Neural cell (in vitro differentiated cells): ENCODE results near the gene CLPSL2. TPM values are rescaled to one million over a fixed set of nuclear protein-coding genes. Genes with fewer than 3 reads are reported as not detected.

Source experiments
- H2AFZ ChIP-seq: fragments of 200-600, 300-800 bp; sonication (generic), shearing (Covaris generic); 2 replicates; pipeline ENCODE4 v1.6.0; 2014; ENCODE audit warnings: low read depth, mild to moderate bottlenecking, antibody characterized with exemption, low read length, moderate library complexity
- H3F3A ChIP-seq: fragments of 200-600 bp; shearing (Covaris generic); 2 replicates; pipeline ENCODE4 v1.6.1; 2016; ENCODE audit warnings: mild to moderate bottlenecking, moderate library complexity, mixed read lengths, antibody characterized with exemption, low read length; ENCODE audit not compliant: insufficient read depth, poor library complexity, severe bottlenecking
- H3K27ac ChIP-seq: fragments of 200-600, 300-800 bp; sonication (generic), shearing (Covaris generic); 2 replicates; pipeline ENCODE4 v1.5.1; 2014; ENCODE audit warnings: mild to moderate bottlenecking, low read length, moderate library complexity
- H3K27me3 ChIP-seq: fragments of 300-800, 200-600 bp; sonication (generic), shearing (Covaris generic); 2 replicates; pipeline ENCODE4 v1.6.0; 2014; ENCODE audit warnings: mild to moderate bottlenecking, low read depth, low read length, moderate library complexity; ENCODE audit not compliant: insufficient read depth
- H3K36me3 ChIP-seq: fragments of 300-800, 200-600 bp; sonication (generic), shearing (Covaris generic); 2 replicates; pipeline ENCODE4 v1.5.1; 2014; ENCODE audit warnings: mild to moderate bottlenecking, antibody characterized with exemption, low read length, moderate library complexity; ENCODE audit not compliant: insufficient read depth
- H3K4me2 ChIP-seq: fragments of 300-800, 200-600 bp; sonication (generic), shearing (Covaris generic); 2 replicates; pipeline ENCODE4 v1.6.0; 2014; ENCODE audit warnings: mild to moderate bottlenecking, low read length
- H3K4me3 ChIP-seq: fragments of 300-800, 200-600 bp; sonication (generic), shearing (Covaris generic); 2 replicates; pipeline ENCODE4 v1.5.1; 2014; ENCODE audit warnings: mild to moderate bottlenecking, low read length, moderate library complexity
- H3K79me2 ChIP-seq: fragments of 200-600 bp; shearing (Covaris generic); replicated peaks from 2 replicates; pipeline ENCODE4 v1.6.0; 2014; ENCODE audit warnings: mild to moderate bottlenecking, low read length, moderate library complexity; ENCODE audit not compliant: insufficient read depth
- H3K9ac ChIP-seq: fragments of 300-800, 200-600 bp; sonication (generic), shearing (Covaris generic); 2 replicates; pipeline ENCODE4 v1.6.1; 2016; ENCODE audit warnings: mild to moderate bottlenecking, low read length, mixed read lengths
- H3K9me2 ChIP-seq: fragments of 200-600 bp; shearing (Covaris generic); 2 replicates; pipeline ENCODE4 v1.6.1; 2016; ENCODE audit warnings: mild to moderate bottlenecking, low read length, mixed read lengths; ENCODE audit not compliant: insufficient read depth
- H3K9me3 ChIP-seq: fragments of 200-600, 300-800 bp; sonication (generic), shearing (Covaris generic); 2 replicates; pipeline ENCODE4 v1.6.1; 2016; ENCODE audit warnings: mild to moderate bottlenecking, mixed run types, low read length, moderate library complexity, mixed read lengths
- H4K20me1 ChIP-seq: fragments of 200-600 bp; shearing (Covaris generic); 2 replicates; pipeline ENCODE4 v1.6.1; 2016; ENCODE audit warnings: mild to moderate bottlenecking, mixed run types; ENCODE audit not compliant: insufficient read depth
- EP300 ChIP-seq: fragments of 450-650 bp; conservative IDR thresholded peaks from 2 replicates; pipeline ENCODE4 v1.6.1; 2014; ENCODE audit warnings: antibody characterized with exemption, mild to moderate bottlenecking, moderate library complexity; ENCODE audit not compliant: poor library complexity, severe bottlenecking
- EZH2 ChIP-seq: fragments of 200-600, 300-800 bp; shearing (Covaris generic), sonication (generic); IDR thresholded peaks from 2 replicates; pipeline ENCODE4 v1.6.1; 2014; ENCODE audit warnings: antibody characterized with exemption, low read length, borderline replicate concordance, mild to moderate bottlenecking; ENCODE audit not compliant: insufficient read depth, poor library complexity, severe bottlenecking
- MXI1 ChIP-seq: fragments of 450-650 bp; conservative IDR thresholded peaks from 2 replicates; pipeline ENCODE4 v1.6.1; 2014; ENCODE audit warnings: antibody characterized with exemption, mild to moderate bottlenecking; ENCODE audit not compliant: poor library complexity, severe bottlenecking
- POLR2AphosphoS5 ChIP-seq: IDR thresholded peaks from 2 replicates; pipeline ENCODE4 v1.6.1; 2012
- RAD21 ChIP-seq: fragments of 450-650 bp; conservative IDR thresholded peaks from 2 replicates; pipeline ENCODE4 v1.6.1; 2014; ENCODE audit warnings: antibody characterized with exemption, mild to moderate bottlenecking, moderate library complexity
- REST ChIP-seq: IDR thresholded peaks from 2 replicates; pipeline ENCODE4 v1.6.1; 2012; ENCODE audit warnings: borderline replicate concordance
- SMC3 ChIP-seq: fragments of 450-650 bp; conservative IDR thresholded peaks from 2 replicates; pipeline ENCODE4 v1.6.1; 2014; ENCODE audit warnings: antibody characterized with exemption, mild to moderate bottlenecking, moderate library complexity; ENCODE audit not compliant: poor library complexity
- TAF1 ChIP-seq: IDR thresholded peaks from 2 replicates; pipeline ENCODE4 v1.6.1; 2012; ENCODE audit warnings: low read depth
- polyA plus RNA-seq: library from polyadenylated mRNA; depleted of rRNA; stranded (reverse); fragments of >200 nt; gene quantifications from 2 replicates; pipeline ENCODE4 v1.2.3, GENCODE V29; 2014
- TF ChIP-seq, protein P1 (sequence below): fragments of 450-650 bp; IDR thresholded peaks from 2 replicates; pipeline ENCODE4 v1.5.1; 2014; ENCODE audit warnings: antibody characterized with exemption, mild to moderate bottlenecking, moderate library complexity; ENCODE audit not compliant: poor library complexity, severe bottlenecking

The CLPSL2 gene
- polyA plus RNA-seq, 1 donor from 2014 or later: not detected

GRCh38 chr6:35794536-35795452, 18.4 kb downstream of the CLPSL2 start:
- Histone ChIP-seq H3K9me2 (no peaks in the 10 kb centered on the region), H3K4me2 (no peak overlapping the region), H4K20me1 (no peaks in the 10 kb centered on the region), H3K9me3 (no peaks in the 10 kb centered on the region), H3K27me3 (no peaks in the 10 kb centered on the region), H3K27ac (no peak overlapping the region), H3K36me3 (no peaks in the 10 kb centered on the region), H2AFZ (no peak overlapping the region), H3F3A (no peaks in the 10 kb centered on the region), H3K9ac (no peak overlapping the region), H3K4me3 (no peak overlapping the region), H3K79me2 (no peaks in the 10 kb centered on the region)
- TF ChIP-seq RAD21: no peak
- no peak for TF ChIP-seq POLR2AphosphoS5
- TF ChIP-seq, protein P1, sequence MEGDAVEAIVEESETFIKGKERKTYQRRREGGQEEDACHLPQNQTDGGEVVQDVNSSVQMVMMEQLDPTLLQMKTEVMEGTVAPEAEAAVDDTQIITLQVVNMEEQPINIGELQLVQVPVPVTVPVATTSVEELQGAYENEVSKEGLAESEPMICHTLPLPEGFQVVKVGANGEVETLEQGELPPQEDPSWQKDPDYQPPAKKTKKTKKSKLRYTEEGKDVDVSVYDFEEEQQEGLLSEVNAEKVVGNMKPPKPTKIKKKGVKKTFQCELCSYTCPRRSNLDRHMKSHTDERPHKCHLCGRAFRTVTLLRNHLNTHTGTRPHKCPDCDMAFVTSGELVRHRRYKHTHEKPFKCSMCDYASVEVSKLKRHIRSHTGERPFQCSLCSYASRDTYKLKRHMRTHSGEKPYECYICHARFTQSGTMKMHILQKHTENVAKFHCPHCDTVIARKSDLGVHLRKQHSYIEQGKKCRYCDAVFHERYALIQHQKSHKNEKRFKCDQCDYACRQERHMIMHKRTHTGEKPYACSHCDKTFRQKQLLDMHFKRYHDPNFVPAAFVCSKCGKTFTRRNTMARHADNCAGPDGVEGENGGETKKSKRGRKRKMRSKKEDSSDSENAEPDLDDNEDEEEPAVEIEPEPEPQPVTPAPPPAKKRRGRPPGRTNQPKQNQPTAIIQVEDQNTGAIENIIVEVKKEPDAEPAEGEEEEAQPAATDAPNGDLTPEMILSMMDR: no peak
- TF ChIP-seq EP300: no peak
- TF ChIP-seq REST: no peak
- TF ChIP-seq SMC3: no peak
- TF ChIP-seq MXI1: no peak
- TF ChIP-seq TAF1: no peak
- TF ChIP-seq EZH2: no peak

- no peaks in the 10 kb centered on the region for H4K20me1 ChIP-seq
- no peaks in the 10 kb centered on the region for H3F3A ChIP-seq
- no peaks in the 10 kb centered on the region for H3K27me3 ChIP-seq
- H3K9me3 ChIP-seq: no peaks in the 10 kb centered on the region
- H3K4me3 ChIP-seq: no peak overlapping the region
- no peak overlapping the region for H3K4me2 ChIP-seq
- no peak overlapping the region for H2AFZ ChIP-seq
- no peaks in the 10 kb centered on the region for H3K9me2 ChIP-seq
- no peaks in the 10 kb centered on the region for H3K79me2 ChIP-seq
- H3K9ac ChIP-seq: no peak overlapping the region
- H3K27ac ChIP-seq: no peak overlapping the region
- H3K36me3 ChIP-seq: no peaks in the 10 kb centered on the region
- TF ChIP-seq RAD21 (no peak), TAF1 (no peak), EP300 (no peak), EZH2 (no peak), SMC3 (no peak), POLR2AphosphoS5 (no peak)
- TF ChIP-seq, protein P1: no peak
These were observed 19.2 kb downstream of the CLPSL2 start for GRCh38 chr6:35795453-35796071.
